HG03460 (cell line): ENCODE measurements around the gene SIRT1.
"Not testable (repeated sequence)": the region's sequence is repeated elsewhere in the genome, so short reads cannot be mapped to it uniquely, and the experiment has no call there.

Experiments used
- ATAC-seq: cut with Tn5 transposase; IDR thresholded peaks from one replicate; pipeline ENCODE4 v1.9.1; 2021; ENCODE audit not compliant: unreplicated experiment

The SIRT1 gene

GRCh38 chr10:67943917-67944316 lies 59.5 kb downstream of the SIRT1 start:
- no peak for ATAC-seq

GRCh38 chr10:67955614-67956013 lies 71.2 kb downstream of the SIRT1 start:
- no peak for ATAC-seq

GRCh38 chr10:67959839-67960476 lies 75.5 kb downstream of the SIRT1 start:
- no peak for ATAC-seq

- no peak for ATAC-seq
These were observed 81.0 kb downstream of the SIRT1 start for GRCh38 chr10:67965456-67965855.

GRCh38 chr10:67966035-67966434 lies 81.6 kb downstream of the SIRT1 start:
- ATAC-seq, result not testable (repeated sequence)
